ENCODE data around the gene AFDN.
"Not testable (repeated sequence)": the region's sequence is repeated elsewhere in the genome, so short reads cannot be mapped to it uniquely, and the experiment has no call there.

AFDN gene

DNA sequence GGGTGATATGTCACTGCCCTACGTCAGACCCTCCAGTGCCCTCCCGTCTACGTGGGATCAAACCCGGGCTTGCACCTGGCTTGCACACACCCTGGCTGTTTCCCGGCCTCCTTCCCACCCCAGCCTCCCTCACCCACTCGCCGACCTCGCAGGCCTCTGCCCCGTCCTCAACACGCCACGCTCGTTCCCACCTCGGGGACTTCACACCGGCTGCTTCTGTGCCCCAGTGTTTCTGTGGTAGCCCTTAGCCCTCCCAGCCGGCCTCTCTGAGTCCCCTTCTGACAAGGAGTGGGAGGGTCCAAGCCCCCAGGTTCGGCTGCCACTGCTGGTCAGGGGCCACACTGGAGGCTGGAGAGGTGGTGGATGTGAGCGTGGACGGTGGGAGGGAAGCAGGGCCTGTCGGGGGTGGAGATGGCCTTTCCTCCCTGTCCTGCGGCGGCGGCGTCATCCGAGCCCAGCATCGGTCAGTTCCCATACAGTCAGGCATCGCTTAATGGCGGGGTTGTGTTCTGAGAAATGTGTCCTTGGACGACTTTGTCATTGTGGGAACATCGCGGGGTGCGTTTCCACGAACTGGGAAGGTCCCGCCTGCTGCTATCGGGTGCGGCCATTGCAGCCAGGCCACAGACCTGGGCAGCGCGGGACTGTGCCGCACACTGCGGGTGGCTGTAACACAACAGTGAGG lies 159.3 kb downstream of the AFDN start:
- no peak for DNase-seq

DNA sequence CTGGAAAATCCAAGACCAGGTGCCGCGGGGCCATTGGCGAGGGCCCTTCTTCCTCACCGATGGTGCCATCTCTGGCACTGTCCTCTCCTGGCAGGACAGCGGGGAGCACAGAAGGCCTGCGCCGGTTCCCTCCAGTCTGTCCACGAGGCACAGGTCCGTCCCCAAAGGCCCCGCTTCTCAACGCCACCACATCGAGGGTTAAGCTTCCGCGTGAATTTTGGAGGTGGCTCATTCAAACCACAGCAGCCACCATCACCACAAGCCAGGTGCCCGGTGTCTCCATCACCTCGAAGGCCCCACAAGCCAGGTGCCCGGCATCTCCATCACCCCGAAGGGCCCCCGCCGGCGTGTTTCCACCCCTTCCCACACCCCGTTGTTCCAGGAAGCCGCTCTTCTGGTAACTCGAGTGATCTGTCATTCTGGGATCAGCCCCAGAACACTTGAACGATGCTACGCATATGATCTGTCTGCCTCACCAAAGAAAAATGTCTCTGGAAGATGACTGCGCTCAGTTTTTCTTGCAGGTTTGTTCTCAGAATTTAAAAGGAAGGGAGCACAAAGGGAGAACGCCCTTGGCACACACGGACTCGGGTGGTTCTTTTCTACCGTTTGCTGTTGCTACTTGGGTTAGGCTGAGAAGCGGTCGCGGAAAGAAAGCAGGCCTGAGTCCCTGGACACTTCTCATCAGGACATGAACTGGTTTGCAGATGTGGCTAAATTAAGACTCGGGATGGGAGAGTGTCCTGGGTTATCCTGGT lies 160.9 kb downstream of the AFDN start:
- no peak for DNase-seq

DNA sequence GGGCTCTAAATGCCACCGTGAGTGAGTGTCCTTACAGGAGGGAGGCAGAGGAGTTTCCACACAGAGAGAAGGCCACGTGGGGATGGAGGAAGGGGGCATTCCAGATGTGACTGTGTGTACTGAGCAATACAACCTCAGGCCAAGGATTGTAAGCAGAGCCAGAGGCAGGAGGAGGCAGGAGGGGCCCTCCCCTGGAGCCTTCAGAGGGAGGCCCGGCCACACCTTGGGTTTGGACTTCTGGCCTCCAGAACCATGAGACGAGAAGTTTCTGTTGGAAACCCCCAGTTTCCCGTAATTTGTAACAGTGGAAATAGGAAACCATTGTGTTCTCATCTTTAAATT lies 161.4 kb downstream of the AFDN start:
- DNase-seq = no peak

DNA sequence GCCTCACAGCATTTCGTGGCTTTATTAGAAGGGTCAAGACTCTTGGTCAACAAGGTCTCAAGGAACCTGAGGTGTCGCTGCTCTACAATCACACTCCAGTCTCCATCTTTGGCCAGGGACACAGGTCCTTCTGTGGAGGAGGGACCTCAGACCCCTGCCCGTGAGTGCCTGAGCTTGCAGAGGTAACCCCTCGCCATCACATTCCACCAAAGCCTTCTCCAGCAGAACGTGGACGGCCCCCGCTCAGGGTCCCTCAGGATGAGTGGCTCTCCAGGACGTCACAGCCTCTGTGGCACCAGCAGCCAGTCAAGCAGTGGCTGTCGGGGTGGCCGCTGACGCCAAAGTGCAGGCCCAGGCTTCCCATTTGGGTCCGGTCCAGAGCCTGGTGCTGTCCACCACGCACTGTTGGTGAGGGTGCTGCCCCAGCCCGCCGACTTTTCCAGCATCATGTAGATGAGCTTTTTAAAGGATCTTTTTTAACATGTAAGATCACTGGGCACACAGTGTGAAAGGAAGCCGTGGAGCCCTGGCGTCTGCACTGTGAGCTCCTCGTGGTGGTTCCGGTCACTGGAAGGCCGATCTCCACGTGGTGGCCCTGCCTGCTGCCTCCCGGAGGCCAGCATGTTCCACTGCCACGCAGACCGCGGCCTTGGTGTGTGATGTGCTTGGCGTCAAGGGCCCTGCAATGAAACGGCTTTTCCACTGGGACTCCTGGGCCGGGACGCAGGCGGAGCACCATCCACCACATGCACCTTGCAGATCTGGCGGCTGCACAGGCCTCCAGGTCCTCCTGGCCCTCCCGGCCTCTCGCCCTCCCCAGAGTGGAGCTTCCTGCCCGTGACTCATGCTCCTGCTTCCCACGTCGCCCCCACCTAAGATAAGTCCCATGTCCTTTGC lies 162.5 kb downstream of the AFDN start:
- no peak for DNase-seq

DNA sequence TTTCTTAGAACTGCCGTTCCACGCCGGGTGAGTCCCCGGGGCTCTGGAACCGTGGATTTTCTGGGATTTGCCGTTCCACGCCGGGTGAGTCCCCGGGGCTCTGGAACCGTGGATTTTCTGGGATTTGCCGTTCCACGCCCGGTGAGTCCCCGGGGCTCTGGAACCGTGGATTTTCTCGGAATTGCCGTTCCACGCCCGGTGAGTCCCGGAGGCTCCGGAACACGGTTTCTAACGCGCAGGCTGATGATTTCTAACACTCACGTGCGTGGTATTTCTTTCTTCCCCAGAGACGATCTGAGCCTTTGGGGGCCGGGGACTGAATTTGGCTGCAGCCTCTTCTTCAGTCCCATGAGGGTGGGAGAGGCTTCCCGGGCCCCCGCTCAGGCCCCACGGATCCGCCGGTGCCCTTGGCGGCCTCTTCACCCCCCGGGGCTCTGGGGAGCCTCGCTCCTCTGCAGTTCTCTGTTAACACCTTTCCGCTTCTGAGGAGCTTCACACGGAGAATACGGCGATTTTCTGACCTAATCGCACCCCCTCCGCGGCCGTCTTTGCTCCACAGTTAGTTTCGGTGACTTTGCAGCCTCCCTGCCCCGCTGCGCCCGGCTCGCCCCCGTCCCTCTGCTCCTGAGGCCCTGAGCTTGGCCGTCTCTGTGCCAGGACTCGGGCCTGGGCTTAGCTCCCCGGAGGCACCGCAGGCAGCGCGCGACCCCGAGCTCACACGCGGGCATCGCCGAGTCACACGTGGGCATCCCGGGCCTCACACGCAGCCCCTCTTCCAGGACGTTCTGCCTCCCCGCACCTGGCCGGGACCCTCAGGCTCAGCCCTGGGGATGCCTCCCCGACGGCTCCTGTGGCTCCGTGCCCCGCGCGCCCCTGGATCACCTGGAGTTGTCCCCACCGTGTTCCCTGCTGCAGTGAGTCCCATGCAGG lies 163.6 kb downstream of the AFDN start:
- no peak for DNase-seq

DNA sequence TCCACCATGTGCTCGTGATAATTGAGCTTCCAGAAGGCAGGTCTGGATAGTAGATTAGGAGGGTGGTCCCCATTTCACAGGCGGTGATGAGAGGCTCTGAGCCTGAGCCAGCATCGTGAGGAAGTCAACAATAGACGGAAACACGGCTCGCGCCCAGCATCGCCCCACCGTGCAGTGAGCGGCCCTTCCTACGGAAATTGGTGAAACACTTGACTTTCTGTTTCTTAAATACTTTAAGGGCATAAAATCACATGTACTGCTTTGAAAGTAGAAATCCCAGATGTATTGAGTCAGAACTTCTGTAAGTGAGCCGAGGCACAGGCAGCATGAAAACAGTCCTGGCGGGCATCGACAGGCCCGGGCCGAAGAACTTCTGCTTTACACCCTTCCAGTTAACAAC lies 166.5 kb downstream of the AFDN start:
- no peak for DNase-seq

DNA sequence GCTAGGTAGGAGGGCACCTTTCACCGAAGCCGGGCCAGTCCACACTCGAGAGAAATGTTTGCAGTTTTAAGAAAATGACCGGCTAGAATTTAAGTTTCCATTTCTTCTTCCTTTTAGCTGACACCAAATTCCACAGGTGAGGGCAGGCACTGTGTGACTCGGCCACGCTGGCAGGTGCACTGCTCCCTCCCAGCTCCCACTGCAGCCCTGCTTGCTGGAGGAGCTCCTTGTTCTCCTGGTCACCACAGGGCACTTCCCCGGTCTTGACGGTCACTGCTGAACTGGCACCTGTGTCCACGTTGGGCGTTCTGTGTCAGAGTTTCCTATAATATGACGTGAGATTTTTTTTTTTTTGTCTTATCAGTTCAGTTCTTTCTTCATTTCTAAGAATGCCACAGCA lies 167.1 kb downstream of the AFDN start:
- no peak for DNase-seq

DNA sequence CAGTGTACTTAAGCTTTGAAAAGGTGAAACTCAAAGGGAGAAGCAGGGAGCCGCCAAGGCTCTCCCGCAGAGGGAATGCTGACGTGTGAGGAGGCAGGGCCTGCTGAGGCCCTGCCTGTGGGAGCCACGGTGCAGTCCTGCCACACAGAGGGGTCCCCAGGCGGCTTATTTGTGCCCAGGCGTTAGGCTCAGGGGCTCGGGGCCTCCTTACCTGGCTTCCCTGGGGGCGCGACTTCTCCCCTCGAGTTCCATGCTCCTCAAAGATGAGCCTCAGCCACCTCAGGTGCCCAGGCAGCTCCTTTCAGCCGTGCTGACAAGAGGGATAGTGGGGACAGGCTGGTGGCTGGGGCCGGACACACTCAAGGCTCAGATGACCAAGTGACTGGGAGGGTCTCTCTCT lies 168.6 kb downstream of the AFDN start:
- DNase-seq = no peak

DNA sequence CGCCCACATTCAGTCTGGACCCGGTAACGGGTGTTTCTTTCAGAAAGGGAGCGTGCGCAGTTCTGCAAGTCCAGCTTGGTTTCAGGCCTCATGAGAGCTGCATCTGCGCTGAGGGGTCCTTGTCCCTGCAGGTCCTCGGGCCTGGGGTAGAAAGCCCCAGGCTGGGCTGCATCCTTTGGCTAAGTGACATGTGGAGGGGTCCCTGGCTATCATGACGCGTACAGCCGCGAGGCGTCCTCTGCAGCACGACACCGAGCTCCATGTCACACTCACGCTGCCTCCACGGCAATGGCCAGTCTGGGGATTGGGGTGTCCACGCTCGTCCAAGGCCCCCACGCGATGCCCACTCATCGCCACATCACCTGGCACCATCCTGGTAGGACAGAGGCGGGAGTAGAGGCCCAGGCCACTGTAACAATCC lies 169.0 kb downstream of the AFDN start:
- DNase-seq = no peak

DNA sequence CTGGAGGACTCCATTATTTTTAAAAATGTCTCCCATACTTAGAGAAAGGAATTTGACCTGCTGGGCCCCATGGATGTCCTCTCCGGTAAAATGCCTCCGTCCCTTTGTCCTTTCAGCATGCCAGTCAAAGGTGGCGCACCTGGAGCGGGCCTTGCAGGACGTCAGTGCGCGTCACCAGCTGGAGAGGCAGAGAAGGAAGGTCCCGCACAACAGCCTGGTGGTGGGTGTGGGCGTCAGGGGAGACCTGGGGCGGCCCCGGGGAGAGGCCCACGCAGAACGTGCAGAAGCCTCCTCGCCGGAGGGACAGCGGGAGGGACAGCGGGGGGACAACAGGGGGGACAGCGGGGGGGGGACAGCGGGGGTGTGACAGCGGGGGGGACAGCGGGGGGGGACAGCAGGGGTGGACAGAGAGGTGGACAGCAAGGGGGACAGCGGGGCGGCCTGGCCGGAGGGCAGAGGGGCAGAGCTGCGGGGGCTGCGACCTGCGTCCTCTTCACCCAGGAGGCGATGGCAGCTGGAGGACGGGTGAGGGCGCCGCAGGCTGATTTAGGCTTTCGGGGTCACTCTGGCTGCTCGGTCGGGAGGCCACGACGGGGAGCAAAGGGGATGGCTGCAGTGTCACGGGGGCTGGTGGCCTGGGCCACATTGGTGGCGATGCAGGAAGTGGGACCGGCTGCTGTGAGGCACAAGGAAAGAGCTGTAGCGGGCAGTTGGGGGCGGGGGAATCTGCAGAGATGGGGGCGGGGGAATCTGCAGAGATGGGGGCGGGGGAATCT lies 169.9 kb downstream of the AFDN start:
- no peak for DNase-seq

DNA sequence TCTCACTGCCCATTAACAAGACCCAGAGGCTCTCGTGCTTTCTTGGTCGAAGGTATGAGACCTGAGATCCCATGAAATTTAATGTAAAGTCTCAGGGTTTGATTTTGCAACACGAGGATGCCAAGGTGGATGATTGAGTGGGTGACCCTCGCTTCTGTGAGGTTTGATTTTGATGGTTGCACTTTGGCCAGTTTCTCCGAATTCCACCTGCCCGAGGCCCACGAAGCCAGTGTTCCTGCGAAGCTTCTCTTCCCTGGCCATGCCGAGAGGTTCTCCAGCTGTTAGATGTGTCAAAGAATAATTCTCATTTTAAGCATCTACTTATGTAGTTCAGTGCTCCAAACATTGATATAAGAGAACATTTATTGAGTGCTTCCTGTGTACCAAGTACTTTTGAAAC lies 170.9 kb downstream of the AFDN start, which contains the start of gene KIF25:
TSS of gene KIF25 (plus strand) at position 30 of the 400 bp plus-strand sequence. CDS start 31,915 bp downstream, outside the sequence.
- DNase-seq = no peak

DNA sequence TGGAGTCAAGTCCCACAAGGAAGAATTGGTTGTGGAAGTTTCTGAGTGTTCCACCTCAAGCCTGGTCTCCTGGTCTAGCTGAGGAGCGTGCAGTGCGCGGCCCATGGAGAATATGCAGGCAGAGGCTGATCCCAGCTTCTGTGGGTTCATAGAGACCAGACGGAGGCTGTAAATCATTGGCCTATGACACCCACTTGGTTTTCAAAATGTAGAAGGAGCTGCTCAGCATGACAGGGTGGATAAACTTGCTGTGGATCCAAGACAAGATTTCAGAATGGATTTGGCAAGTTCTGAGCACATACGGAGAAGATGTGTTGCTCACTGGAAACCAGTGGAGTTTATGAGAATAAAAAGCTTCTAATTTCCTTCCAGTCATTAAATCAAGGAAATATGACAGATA lies 171.5 kb downstream of the AFDN start:
- no peak for DNase-seq

DNA sequence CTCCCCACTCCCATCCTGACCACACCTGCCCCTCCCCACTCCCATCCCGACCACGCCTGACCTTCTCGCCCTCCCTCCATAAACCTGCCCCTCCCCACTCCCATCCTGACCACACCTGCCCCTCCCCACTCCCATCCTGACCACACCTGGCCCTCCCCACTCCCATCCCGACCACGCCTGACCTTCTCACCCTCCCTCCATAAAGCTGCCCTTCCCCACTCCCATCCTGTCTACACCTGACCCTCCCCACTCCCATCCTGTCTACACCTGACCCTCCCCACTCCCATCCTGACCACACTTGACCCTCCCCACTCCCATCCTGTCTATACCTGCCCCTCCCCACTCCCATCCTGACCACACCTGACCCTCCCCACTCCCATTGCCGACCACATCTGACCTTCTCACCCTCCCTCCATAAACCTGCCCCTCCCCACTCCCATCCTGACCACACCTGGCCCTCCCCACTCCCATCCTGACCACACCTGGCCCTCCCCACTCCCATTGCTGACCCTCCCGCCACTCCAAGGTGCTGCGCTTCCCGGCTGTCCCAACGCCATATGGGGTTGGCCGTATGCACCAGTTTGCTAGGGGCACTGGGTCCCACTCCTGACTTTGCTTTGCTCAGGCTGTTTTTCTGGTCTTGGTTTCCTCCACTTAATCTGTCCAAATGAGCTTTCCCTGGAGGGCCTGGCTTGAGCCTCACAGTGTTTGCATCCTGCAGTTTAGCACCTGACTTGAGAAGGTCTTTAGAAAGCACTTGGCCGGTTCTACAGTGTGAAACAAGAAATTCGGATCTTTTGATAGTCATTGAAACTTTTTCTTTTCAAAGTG lies 173.7 kb downstream of the AFDN start:
- no peak for DNase-seq

DNA sequence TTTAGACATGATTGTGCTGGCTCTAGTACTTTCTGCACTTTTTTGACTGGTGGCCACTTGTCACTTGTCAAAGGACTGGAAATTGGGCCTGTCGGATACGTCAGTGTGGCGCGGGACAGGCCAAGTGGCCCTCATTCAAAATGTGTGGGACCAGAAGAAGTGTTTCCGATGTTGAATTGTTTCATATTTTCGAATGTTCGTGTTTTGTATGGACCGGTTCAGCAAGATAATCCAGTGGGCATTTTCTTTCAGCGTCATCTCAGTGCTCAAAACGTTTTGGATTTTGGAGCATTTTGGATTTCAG lies 174.3 kb downstream of the AFDN start:
- DNase-seq = no peak

DNA sequence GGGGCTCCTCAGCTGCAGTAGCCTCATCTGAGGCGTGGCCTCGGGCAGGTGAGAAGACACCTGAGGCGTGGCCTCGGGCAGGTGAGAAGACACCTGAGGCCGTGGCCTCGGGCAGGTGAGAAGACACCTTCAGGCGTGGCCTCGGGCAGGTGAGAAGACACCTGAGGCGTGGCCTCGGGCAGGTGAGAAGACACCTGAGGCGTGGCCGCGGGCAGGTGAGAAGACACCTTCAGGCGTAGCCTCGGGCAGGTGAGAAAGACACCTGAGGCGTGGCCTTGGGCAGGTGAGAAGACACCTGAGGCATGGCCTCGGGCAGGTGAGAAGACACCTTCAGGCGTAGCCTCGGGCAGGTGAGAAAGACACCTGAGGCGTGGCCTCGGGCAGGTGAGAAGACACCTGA lies 174.8 kb downstream of the AFDN start:
- not testable (repeated sequence) for DNase-seq

DNA sequence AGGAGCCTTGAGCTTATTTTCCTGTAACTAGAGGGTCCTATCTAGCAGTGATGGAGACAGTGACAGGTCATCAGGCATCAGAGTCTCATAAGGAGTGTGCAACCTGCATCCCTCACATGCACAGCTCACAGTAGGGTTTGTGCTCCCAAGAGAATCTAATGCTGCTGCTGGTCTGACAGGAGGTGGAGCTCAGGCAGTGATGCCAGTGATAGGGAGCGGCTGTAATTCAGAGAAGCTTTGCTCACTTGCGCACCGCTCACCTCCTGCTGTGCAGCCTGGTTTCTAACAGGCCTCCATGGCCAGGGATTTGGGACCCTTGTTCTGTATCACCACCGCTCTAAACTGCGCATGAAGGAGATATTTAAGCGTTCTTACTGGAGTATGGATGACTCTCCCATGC lies 176.1 kb downstream of the AFDN start:
- DNase-seq = no peak

DNA sequence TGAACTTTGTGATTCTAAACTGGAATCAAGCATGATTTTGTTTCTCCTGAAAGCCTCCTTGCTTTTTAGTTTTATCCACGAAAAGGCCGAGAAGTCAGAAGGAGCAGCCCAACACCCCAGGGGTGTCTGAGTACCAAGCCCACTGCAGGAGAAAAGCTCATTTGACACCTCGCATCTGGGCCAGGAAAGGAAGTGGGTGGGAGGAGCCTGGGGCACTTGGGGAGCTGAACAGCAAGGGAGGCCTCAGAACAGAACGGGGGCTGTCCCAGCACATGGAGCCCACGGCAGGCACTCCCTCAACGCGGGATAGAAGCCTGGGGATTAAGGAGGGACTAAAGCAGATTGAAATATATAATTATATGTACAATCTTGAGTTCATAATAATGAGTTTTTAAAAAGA lies 177.3 kb downstream of the AFDN start:
- no peak for DNase-seq

DNA sequence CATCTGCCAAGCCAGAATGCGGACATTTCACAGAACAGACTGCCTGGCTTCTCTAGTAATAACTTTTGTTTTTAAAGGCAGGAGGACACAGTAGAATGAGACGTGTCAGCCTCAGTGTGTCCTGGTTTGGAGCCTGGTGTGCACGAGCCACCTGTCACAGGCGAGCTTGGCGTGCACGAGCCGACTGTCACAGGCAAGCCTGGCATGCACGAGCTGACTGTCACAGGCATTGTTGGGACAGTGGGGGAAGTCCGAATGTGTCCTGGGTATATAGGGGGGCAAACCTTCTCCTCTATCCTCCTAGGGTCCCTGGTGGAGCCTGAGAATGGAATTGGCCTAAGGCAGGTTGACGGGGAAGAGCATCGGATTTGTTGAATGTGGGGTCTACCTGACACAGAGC lies 178.2 kb downstream of the AFDN start:
- no peak for DNase-seq

DNA sequence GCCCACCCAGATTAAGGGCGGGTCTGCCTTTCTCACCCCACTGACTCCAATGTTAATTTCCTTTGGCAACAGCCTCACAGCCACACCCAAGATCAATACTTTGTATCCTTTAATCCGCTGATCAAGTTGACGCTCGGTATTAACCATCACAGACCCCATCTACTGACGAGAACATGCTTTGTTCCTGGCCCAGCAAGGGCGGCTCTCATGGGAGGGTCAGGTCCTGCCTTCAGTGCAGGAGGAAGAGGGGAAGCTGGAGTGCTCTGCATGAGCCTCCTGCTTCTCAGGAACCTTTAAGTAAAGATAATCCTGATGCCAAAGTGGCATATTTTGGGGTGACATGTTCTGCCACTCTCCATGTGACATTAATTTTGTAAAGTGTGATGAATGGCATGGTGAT lies 179.1 kb downstream of the AFDN start:
- no peak for DNase-seq

DNA sequence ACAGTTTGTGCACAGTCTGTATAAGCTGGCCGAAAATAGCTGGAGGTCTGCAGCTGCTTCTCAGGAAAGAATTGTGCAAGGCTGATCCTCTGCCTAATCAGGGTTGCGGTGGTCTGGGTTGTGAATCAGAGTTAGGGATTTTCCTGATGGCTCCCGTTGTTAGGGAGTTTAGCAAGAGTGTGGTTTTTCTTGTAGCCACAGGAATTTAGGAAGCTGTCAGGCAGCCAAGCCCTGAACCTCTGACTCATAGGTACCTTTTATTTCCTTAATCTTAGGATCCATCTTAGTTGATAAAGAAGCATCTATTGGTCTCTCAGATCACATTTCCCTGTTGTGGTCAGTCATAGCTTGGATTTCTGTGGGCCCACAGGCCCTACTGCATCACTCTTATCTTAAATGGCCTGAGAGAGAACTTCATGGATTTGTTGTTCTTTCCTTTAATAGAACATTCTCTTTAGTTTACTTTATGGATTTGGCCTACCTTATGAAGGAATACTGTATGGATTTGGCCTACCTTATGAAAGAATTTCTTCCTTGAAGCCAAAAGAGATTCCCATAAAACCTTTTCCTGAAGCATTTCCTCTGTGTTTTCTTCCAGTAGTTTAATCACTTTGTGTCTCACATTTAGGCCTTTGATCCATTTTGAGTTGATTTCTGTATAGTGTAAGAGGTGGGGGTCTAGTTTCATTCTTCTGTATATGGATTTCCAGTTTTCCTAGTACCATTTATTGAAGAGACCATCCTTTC lies 181.1 kb downstream of the AFDN start:
- DNase-seq = no peak

All from NCI-H2227 treated with DMSO at 0.1 percent for 48 hours (cell line).